Ovary (tissue), 9 donors: Measurements from ENCODE around the gene EMP2. TPM values are rescaled to one million over a fixed set of nuclear protein-coding genes. Genes with fewer than 3 reads are reported as not detected.

Source experiments
- DNase-seq, 5 donors: peaks; one replicate each; pipeline ENCODE4 v3.0.0-alpha.2; 2019 to 2020
- H3K27ac ChIP-seq, 2 donors: fragments of 200-600 bp; one replicate each; pipeline versions ENCODE4 v1.5.1 to v1.8.0; 2019 to 2022
- H3K27me3 ChIP-seq: fragments of 200-600 bp; one replicate; pipeline ENCODE4 v1.8.0; 2022
- H3K36me3 ChIP-seq: fragments of 200-600 bp; sonication (generic); one replicate; pipeline ENCODE4 v1.5.1; 2019
- H3K4me1 ChIP-seq: one replicate; pipeline ENCODE4 v1.8.1; 2013; ENCODE audit warnings: mild to moderate bottlenecking, moderate library complexity; ENCODE audit not compliant: insufficient read depth
- H3K4me3 ChIP-seq: fragments of 200-600 bp; sonication (generic); one replicate; pipeline ENCODE4 v1.5.1; 2017
- H3K9me3 ChIP-seq, 2 donors: fragments of 200-600 bp in 1 of 2; sonication (generic) in 1 of 2; one replicate each; pipeline versions ENCODE4 v1.5.1 to v1.8.1; 2013 to 2019; ENCODE audit warnings: mild to moderate bottlenecking in 1 of 2, moderate library complexity in 1 of 2
- CTCF ChIP-seq, 3 donors: fragments of 450-650 bp in 2 of 3; fragments of 200-600 bp in 1 of 3; IDR thresholded peaks; one replicate each; pipeline versions ENCODE4 v1.5.1 to v1.8.0; 2016 to 2022; ENCODE audit warnings: antibody characterized with exemption in 3 of 3, mild to moderate bottlenecking in 1 of 3
- EP300 ChIP-seq: sonication (generic); formaldehyde crosslinking; IDR thresholded peaks from one replicate; pipeline ENCODE4 v1.6.1; 2017; ENCODE audit warnings: antibody characterized with exemption
- POLR2A ChIP-seq: fragments of 450-650 bp; IDR thresholded peaks from one replicate; pipeline ENCODE4 v1.6.1; 2017; ENCODE audit warnings: antibody characterized with exemption, mild to moderate bottlenecking, moderate library complexity
- WGBS, 3 donors: extraction: QIAGEN DNeasy Blood & Tissue Kit in 1 of 3; methylation state at CpG; one replicate each; pipeline versions ENCODE4 v1.1.5 to v1.1.7; 2013 to 2017; 5-methylcytosine and 5-hydroxymethylcytosine counted together
- intact Hi-C, 4 donors: fragments of 100-400 bp; cut with DNase I; formaldehyde crosslinking; loops; one replicate each; pipeline versions ENCODE4 v1.11.0 to v1.15.1; 2022 to 2023
- polyA plus RNA-seq, 2 donors: library from polyadenylated mRNA; stranded (reverse); fragments of 200-250 nt in 1 of 2; fragments of 350-450 nt in 1 of 2; fragmentation: Illumina TruSeq in 1 of 2; extraction: RNeasy Lipid Tissue Mini Kit (QIAGEN cat#74804) in 1 of 2; gene quantifications; one replicate each; pipeline ENCODE4 v1.2.3, GENCODE V29; 2013 to 2014
- small RNA-seq: library from RNA; depleted of rRNA; stranded (forward); fragments of <200 nt; gene quantifications from one replicate; pipeline ENCODE3, GENCODE V24; 2016
- total RNA-seq, 7 donors: library from RNA; depleted of rRNA in 2 of 7; stranded (reverse); fragments of >200 nt in 2 of 7; fragmentation: NEBNext Ultra II Directional in 3 of 7; extraction: Animal tissue kit (Norgen Biotek cat#: 25700) in 3 of 7; gene quantifications; one replicate each; pipeline versions ENCODE4 v1.1.0 to v1.2.4, GENCODE V29; 2016 to 2023
- donor health status: DM: no; HTN: no; CAD: no; lungs with moderate emphysema.
- donor health status: DM: no; HTN: no; CAD: no.
- donor health status: Bipolar disorder and iron deficiency.
- donor health status: DM: yes; HTN: yes; CAD: no.
- donor health status: DM: no; HTN: no; CAD: no.
- donor health status: DM: yes; HTN: yes; CAD: no.

Gene EMP2
- total and polyA plus RNA-seq, 9 donors = 38.9 to 114 (median 83.0) TPM

GRCh38 chr16:10485159-10485558, 95.2 kb downstream of the EMP2 start:
- DNase-seq = no peak
- WGBS, 3 donors = 88 to 97% (median 91%) methylated on average over 4 of the region's 4 CpGs
- Histone ChIP-seq H3K4me3 (no peak overlapping the region), H3K27ac (no peak overlapping the region), H3K36me3 (no peaks in the 10 kb centered on the region), H3K27me3 (no peaks in the 10 kb centered on the region), H3K9me3 (no peaks in the 10 kb centered on the region), H3K4me1 (no peaks in the 10 kb centered on the region)
- intact Hi-C loops = no loop called here
- TF ChIP-seq POLR2A (no peak), CTCF (IDR thresholded peaks at IDR 0.05) (no peak), EP300 (no peak)

GRCh38 chr16:10480151-10480550, 100.2 kb downstream of the EMP2 start:
- intact Hi-C loops = no loop called here
- TF ChIP-seq EP300 = no peak
- TF ChIP-seq CTCF (IDR thresholded peaks at IDR 0.05) = no peak
- TF ChIP-seq POLR2A = no peak

More at GRCh38 chr16:10480151-10480550, 100.2 kb downstream of the EMP2 start:
- no peak overlapping the region for H3K4me3 ChIP-seq
- 43 to 85% (median 81%) methylated on average over 1 to 2 of the region's 2 CpGs for WGBS, 3 donors
- H3K36me3 ChIP-seq = no peaks in the 10 kb centered on the region
- H3K4me1 ChIP-seq = no peaks in the 10 kb centered on the region
- H3K27me3 ChIP-seq = no peaks in the 10 kb centered on the region
- DNase-seq = no peak
- no peaks in the 10 kb centered on the region for H3K9me3 ChIP-seq
- no peak overlapping the region for H3K27ac ChIP-seq

Small RNA genes lying within 50 kb of the gene (small RNA-seq; reads per million reads assigned to genes)
- not detected for gene RNU6-633P

Other genes with a start within 250 kb of the EMP2 start
- 10 to 100 TPM in 2 of 7 donors, 1 to 10 TPM in 5; 3.5 to 20.8 (median 8.8) TPM for gene ATF7IP2, start 194.5 kb downstream of the EMP2 start, total RNA-seq
- 10 to 100 TPM in 1 of 2 donors, 1 to 10 TPM in 1; 6.6 to 10.4 TPM for gene ATF7IP2, start 194.5 kb downstream of the EMP2 start, polyA plus RNA-seq
- gene TEKT5, start 114.3 kb upstream of the EMP2 start, total RNA-seq = under 1 TPM in 4 of 7 donors, not detected in 3; 0.28 to 0.90 (median 0.50) TPM
- gene TEKT5, start 114.3 kb upstream of the EMP2 start, polyA plus RNA-seq = under 1 TPM; 0.30 to 0.45 TPM
- 10 to 100 TPM; 15.1 to 37.4 (median 31.2) TPM for gene NUBP1, start 163.2 kb upstream of the EMP2 start, total RNA-seq
- gene NUBP1, start 163.2 kb upstream of the EMP2 start, polyA plus RNA-seq = 10 to 100 TPM; 28.2 to 35.6 TPM
- gene TVP23A, start 238.2 kb upstream of the EMP2 start, total RNA-seq = 10 to 100 TPM in 1 of 7 donors, 1 to 10 TPM in 6; 3.5 to 17.1 (median 8.2) TPM
- gene TVP23A, start 238.2 kb upstream of the EMP2 start, polyA plus RNA-seq = 10 to 100 TPM in 1 of 2 donors, 1 to 10 TPM in 1; 3.2 to 15.3 TPM